DMS 273 (cell line): Measurements from ENCODE around the gene FOXP1.

Experiments used
- DNase-seq: peaks from one replicate; lab custom pipeline; 2025; ENCODE audit not compliant: unreplicated experiment; lab: John Stamatoyannopoulos, UW

FOXP1 gene

DNA sequence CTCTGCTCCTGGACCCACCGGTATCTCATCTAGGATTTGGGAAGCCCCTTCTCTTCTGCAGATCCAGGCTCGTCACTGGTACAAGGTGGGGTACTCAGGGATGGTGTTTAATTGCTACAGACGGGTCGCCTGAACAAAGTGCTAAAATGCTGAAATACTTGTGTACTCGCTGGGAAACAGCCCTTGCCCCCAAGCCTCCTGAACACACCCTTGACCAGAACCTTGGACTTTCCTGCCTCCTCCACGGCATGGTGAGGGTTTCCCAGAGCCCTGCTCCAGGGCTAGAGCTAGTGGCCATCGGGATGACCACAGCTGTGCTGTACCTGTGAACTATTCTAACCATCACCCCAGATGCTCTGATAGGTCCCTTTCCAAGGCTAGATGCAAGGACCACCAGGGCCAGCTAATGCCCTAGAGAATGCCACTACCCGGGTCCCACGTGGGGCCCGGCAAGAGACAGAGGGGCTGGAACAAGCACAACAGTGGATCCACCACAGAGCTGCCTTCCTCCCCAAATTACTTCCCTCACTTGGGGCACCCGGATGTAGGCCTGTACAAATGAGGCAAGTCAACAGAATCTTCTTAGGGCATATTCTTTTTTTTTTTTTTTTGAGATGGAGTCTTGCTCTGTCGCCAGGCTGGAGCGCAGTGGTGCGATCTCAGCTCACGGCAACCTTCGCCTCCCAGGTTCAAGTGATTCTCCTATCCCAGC, 267.3 kb downstream of the FOXP1 start:
- DNase-seq = no peak

DNA sequence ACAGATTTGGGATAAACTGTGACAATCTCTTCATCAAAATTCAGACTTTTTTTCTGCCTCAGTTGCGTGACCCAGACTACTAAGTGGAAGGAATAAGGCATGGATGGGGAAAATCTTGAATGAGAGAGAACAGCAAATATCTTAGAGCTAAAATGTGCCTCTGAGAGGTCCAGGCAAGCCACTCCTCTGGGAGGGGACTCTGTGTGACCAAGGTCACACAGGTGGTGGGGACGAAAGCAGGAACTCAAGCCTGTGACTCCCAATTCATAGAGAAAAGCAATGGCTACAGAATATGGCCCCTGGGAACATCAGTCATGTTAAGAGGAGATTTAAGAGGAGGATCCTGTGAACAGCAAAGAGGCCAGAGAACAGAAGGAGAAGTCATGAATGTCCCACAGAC, 268.1 kb downstream of the FOXP1 start:
- DNase-seq = no peak

DNA sequence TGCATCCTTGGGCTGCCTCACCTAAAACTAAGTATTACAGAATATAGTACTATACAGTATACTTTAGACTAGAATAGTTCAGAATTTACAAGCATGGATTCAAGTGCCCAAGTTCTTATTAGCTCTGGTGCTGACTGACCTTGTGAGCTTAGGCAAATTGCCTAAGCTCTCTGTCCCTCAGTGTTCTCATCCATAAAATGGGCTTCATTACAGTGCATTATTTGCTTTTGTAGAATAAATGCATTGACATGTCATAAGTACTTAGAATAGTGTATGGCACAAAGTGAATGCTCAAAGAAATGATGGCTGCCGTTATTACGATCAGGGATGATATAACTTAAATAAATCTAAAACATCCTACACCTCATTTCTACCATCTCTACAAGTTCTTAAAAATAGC, 269.7 kb downstream of the FOXP1 start:
- DNase-seq = no peak

DNA sequence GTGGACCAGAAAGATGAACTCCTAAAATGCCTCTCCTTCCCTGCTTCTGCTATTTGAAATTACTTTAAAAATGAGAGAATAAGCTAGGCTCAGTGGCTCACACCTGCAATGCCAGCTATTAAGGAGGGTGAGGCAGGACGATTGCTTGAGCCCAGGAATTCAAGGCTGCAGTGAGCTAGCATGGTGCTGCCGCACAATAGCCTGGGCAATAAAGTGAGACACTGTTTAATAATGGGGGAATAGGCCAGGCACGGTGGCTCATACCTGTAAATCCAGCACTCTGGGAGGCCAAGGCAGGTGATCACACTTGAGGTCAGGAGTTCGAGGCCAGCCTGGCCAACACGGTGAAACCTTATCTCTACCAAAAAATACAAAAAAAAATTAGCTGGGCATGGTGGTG, 271.1 kb downstream of the FOXP1 start:
- no peak for DNase-seq

DNA sequence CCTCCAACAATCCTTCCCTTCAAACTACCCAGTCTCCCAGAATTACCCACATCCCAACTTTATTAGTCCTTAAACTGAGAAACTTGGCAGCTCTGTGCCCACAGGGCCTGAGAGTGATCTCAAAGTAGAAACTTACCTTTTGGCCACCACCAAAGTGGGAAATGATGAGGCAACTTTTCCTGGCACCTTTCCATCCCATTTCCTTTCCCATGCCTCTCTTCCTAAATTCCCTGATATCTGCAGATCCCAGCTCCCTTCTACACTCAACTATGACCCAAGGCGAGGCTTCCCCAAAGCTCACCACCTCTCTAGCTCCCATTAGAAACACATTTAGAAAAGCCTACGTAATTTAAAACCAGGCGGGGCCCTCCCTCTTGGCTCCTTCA, 271.9 kb downstream of the FOXP1 start:
- peak; percentile 35 for DNase-seq

DNA sequence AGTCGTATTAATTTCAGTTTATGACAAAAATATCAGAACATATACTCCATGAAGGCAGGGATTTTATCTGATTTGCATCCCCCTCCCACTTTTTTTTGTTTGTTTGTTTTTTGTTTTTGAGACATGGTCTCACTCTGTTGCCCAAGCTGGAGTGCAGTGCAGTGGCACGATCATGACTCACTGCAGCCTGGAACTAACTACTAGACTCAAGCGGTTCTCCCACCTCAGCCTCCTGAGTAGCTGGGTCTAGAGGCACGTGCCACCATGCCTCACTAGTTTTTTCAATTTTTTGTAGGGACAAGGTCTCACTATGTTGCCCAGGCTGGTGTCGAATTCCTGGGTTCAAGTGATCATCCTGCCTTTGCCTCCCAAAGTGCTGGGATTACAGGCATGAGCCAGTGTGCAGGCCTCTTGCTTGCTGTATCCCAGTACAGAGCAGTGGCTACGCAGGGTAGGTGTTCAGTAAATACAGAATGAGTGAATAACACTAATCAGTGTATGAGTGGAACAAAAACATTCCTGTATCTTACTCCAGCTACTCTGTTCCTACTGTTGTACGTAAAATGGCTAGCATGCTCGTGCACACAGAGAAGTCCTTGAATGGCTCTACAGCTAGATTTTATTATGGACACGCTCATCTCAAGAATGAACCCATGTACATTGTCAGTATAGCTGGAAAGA, 272.4 kb downstream of the FOXP1 start:
- DNase-seq = no peak

DNA sequence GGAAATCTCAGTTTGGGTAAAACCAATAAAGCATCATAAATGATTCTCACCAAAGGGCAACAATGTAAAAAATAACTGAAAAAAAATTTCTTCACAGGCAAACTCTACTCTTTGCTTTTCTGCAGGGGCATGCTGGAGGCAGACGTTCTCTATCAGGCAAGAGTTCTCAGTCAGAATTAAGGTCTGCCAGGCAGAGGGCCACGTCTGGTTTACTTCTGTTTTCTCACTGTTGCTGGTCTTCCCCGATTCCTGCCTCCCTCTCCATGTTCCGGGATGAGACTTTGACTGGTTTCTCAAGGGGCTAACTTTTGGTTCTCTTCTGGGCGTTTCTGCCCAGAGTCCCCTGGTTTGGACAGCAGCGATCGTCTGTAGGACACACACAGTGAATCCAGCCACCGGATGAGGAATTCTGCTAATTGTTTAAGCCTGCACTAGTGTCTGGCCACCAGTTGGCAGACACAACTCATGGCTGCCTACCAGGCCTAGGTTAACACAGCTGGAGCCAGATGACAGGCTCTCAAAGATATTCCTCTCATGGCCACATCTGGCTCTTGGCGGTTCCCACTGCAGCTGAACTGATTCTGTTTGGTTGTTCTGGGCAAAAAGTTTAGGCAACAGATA, 273.1 kb downstream of the FOXP1 start:
- DNase-seq = peak; percentile 67

DNA sequence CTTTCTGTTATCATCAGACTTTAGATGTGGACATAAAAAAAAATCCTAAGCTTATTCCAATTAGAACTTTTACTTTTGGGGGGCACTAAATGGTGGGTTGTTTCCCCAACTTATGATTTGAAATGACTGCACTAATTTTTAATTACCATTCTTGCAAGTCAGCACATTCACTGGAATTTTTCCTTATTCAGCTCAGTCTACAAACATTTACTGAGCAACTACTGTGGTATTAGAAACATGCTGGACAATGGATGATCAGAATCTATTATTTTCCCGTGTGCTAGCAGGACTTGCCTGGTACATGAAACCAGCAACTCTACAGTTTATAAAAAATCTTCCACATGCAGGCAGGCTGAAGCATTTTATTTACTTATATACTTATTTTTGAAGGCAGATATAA, 273.6 kb downstream of the FOXP1 start:
- DNase-seq = no peak

DNA sequence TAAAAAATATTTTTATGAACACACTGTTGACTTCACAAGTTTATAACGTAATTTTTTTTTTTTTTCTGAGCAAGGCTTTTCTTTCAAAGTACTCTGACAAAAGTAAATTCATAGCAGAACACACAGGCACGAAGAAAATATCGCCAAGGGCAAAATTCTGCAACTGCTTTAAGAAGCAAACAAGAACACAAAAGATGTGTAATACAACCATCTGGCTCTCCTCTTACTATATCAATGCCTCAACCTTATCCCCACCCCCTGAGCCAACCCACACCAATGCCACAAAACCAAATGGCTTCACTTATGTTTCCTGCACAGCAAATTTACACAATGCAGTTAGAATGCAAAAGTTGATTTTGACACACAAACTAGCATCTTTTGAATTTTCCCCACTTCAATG, 274.2 kb downstream of the FOXP1 start:
- DNase-seq = peak; percentile 73

DNA sequence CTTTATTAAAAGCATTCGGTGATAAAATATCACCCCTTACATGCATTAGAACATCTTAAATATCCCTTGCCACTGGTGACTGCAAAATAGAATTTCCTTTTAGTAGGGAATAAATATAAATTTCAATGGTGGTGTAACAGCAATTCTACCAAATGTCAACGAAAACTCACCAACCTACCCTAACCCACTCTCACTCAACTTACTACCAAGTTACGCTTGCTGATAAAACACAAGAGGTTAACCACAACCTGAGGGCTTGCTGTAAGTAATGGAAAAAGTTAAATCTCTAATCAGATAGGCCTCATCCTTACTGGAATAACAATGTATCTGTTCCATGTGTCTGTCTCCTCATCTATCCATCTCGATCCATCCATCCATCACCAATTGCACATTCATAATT, 274.7 kb downstream of the FOXP1 start:
- peak; percentile 26 for DNase-seq

DNA sequence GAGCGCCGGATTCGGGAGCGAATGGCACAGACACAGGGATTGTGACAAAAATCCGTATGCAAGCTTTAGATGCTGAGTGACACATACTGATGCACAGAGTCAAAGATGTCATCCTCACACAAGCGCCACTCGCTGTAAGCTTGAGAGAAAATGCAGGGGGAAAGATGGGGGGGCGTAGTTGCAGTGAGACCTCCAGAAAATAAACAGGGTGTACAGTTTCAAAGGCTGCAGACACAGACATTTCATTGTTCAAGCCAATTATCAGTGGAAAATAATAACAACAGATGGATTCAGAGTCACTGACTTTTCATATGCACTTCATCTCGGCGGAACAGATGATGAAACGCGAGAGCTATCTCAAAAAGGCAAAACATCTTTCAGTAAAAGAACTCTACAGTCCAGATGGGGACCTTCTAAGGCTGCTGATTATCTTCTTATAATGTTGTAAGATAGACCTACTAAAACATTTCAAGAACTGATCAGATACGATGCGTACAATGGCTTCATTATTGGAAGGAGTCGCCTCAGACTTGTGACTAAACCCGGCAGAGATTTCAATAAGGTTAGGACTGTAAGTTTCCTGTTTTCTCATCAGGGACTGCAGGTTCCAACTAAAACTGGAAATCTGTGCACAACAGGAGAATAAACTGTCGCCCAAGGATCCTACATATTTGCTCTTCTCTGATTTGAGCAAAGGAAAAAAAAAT, 275.4 kb downstream of the FOXP1 start:
- DNase-seq = peak; percentile 66

DNA sequence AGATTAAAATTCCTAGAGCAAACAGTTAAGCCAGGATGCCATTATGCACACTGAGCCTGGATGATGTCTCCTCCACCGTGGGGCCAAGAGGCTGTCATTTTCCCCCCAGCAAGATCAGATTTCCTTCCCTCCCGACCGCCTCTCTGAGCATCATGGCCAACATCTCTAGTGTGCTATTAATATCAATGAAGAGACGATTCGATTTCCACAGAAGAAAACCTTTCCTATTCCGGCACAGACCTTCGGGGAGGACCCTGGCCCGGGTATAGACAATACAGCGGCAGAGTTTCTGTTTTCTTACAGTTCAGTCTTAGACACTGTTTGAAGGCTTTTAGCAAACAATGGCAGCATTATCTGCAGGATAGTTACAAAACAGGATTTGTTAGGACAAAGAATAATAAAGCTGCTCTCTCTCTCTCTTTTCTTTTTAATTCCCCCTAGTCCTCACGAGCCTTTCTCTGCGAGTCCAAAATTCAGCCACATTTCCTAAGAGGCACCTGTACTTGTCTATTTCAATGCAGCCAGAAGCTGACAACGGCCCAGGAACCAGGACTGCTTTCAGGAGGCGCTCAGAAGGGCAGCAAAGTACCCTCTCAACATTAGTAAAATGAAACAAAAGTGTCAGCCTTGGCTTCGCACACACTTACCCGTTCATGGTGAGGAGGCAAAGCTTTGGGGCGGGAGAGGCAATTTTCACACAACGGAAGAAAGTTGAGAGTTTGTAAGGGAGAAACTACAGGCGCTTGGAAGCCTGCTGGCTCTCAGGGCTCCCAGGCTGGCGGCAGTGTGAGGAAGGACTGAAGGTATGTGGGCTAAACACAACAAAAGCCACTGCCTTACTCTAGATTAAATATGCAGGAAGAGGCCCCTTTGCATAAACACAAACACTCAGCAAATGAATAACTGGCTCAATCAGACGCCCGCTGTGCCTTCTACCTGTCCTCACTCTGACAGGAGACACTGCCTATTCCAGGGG, 278.0 kb downstream of the FOXP1 start:
- peak; percentile 70 for DNase-seq

DNA sequence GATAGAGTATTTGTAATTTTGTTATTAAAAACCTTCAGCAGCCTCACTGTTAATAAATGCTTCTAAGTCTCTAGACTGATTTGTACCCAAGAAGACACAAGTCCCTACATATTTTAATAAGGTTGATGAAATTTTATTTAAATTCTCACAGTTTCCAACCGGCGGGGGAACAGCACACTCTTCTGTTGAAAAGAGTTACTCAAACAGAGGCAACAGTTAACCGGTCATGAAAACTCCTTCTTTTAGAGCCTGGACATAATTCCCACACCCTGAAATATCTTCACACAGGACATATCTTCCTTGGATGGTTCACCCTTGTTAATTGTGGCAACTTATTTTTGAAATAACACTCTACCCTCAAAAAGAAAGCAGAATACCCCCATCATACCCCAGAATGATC, 278.8 kb downstream of the FOXP1 start:
- peak; percentile 71 for DNase-seq

DNA sequence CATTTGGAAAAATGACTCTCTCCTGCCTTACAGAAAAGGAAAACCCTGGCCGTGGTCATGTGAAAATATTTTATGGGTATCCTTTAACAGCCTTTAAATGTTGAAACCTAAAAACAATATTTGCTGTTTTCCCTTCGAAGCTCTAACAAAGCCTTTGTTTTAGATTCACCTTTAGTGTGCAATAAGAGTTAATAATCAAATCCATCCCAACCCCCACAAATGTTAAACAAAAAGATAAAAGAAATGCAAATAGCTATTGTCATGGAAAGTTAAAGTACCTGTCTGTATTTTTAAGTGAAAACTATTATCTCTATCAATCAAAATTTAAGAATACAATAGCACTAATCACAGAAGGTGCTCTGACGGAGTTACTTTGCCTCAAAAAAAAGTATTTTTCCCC, 279.3 kb downstream of the FOXP1 start:
- no peak for DNase-seq

DNA sequence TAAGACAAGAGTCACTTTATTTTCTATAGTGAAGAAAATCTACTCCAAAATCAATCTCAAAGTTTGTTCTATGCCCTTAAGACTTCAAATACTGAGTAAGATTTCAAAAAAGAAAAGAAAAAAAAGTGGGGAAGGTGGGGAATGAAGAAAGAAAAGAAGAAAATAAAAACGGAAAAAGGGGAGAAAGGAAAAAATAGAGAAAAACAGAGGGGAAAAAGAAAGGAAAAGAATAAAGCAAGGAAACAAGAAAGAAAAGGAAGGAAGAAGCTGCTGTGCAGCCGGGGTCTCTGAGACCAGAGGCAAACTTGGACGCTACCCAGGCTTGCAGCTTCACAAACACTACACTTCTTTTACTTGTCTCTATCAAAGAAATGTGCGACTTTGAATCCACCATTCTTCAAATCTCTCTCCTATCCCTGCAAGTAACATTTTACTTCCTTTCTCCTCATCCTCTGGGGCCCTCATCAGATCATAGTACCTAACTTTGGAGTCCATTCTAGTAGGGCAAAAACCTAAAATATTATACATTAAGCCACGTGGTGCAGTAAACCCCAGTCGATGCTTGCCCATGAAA, 279.8 kb downstream of the FOXP1 start:
- peak; percentile 84 for DNase-seq

DNA sequence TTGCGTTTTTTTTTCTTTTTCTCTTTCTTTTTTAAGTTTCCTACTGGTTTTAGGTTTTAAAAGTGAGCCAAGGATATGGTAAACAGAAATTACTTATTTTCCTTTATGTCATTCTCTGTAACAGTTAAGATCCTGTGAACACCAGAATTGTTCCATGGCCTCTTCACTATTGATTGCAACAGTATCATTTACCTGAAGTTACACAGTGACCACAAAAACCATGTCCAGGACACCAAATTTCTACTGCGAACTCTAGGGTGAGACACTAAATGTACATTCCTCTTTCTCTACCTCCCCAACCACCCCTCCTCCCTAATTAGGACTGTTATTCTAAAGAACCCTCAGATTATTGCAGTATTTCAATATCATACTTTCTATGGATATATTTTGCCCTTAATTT, 280.9 kb downstream of the FOXP1 start:
- no peak for DNase-seq

DNA sequence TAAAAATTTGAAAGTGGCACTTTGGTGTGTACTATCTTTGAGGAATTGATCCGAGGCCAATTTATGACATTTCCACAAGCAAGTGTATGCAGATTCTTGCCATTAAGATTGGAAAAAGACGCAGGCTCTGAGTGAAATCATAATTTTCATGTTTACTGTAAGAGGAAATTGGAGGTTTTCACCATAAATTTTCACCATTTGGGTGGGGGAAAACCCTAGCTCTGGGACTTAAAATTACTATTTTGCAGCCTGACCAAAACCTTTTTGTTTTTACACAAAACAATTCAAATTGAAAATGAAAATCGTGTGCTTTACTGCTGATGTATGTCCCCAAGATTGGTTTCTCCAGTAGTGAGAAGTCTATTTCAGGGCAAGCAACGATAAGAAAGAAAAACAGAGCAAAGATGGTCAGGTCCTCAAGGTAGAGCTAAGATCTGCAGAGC, 282.6 kb downstream of the FOXP1 start:
- no peak for DNase-seq

DNA sequence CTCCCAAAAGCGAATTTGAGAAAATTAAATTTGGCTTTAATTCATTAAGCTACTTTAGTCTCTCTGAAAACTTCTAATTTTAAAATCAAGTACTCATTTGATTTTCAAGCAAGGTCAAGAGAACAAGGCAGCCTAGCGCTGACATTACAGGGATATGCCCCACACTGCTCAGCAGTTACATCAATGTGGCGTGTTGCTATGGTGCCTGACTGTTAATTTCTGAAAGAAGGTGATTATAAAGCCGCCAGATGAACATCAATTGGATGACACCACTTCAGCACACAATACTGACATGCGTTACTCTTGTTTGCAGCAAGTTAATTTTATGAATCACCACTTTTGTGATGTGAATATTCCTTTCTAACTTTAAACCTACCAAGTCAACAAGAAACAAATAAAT, 284.4 kb downstream of the FOXP1 start:
- peak; percentile 12 for DNase-seq

DNA sequence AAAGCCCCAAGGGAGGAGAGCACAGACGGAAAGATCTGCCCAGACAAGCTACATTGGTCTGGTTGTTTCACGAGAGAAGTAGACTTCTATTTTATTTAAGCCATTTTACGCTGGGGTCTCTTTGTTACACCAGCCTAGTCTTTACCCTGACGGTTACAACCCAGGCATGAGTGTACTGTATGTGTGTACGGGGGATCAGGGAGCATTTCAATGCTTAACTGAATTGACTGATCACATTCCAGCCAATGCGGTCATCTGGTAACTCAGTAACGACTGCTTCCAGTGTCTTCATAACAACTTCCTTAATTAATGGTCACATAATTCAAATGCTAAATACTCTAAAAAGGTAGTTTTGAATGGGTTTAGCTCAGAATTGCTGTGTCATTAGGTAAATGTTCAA, 288.6 kb downstream of the FOXP1 start:
- DNase-seq = no peak

DNA sequence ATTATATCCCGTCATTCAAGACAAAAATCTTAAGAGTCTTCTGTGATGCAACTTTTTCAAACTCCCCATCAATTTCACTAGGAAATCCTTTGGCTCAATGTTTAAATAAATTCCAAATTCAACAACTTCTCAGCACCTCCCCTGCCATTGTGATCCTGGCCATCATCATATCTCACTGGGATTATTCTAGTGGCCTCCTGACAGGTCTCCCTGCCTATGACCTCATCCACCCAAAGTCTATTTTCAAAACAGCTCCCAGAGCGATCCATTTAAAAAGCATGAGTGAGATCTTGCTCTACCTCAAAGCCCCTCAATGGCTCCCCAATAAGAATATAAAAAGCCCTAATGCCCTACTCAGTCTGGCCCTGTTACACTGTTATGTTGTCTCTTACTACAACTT, 293.2 kb downstream of the FOXP1 start:
- no peak for DNase-seq
